SK-N-SH (cell line): ENCODE results near the gene BMP6.

Experiments
- EP300 ChIP-seq, 2 experiments: IDR thresholded peaks; 2 replicates each; pipeline versions ENCODE4 v1.4.0 to v1.6.1; 2012; ENCODE audit warnings: borderline replicate concordance in 1 of 2, low read depth in 1 of 2, low read length in 1 of 2
- MXI1 ChIP-seq: IDR thresholded peaks from 2 replicates; pipeline ENCODE4 v1.6.1; 2012; ENCODE audit warnings: mild to moderate bottlenecking, low read depth, low read length, improper control_type of control experiment
- TF ChIP-seq, protein P1 (sequence below): fragments of 200-600 bp; sonication (generic); IDR thresholded peaks from 2 replicates; pipeline ENCODE4 v1.6.1; 2017; ENCODE audit warnings: antibody characterized with exemption, mild to moderate bottlenecking, moderate library complexity

DNA sequence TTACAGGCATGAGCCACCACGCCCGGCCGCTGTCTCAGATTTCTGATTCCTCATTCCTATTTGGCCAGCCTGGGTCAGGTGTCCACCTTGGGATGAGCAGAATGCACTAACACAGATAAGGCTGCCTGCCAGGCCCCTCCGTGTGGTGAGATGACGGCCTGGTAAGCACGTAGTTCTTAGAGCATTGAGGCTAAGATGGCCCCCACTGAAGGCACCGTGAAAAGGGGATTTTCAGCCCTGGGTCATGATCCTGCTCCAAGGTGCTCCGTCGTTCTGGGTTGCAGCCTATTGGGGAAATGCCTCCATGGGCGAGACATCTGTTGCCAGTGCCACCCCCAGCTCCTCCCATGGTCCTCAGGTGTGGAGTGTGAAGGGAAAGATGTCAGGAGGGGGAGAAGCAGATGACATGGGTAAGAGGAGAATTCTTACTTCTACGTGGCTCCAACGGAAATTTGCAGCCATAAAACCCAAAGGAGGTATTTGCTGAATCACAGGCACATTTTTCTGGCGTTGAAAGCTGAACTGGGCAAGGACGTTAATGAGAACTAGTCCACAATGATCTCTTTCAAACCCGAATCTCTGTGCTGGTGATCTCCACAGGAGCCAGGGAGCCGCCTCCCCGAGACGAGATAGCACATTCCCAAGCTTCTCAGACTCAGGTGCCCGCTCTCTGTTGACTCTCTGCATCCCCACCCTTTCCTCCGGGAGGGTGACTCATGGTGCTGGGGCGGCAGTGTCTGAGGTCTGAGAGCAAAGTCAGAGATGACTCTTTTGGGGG, 34.0 kb upstream of the BMP6 start:
- TF ChIP-seq, protein P1, sequence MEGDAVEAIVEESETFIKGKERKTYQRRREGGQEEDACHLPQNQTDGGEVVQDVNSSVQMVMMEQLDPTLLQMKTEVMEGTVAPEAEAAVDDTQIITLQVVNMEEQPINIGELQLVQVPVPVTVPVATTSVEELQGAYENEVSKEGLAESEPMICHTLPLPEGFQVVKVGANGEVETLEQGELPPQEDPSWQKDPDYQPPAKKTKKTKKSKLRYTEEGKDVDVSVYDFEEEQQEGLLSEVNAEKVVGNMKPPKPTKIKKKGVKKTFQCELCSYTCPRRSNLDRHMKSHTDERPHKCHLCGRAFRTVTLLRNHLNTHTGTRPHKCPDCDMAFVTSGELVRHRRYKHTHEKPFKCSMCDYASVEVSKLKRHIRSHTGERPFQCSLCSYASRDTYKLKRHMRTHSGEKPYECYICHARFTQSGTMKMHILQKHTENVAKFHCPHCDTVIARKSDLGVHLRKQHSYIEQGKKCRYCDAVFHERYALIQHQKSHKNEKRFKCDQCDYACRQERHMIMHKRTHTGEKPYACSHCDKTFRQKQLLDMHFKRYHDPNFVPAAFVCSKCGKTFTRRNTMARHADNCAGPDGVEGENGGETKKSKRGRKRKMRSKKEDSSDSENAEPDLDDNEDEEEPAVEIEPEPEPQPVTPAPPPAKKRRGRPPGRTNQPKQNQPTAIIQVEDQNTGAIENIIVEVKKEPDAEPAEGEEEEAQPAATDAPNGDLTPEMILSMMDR = no peak
- TF ChIP-seq EP300 (IDR thresholded peaks at IDR 0.05; ENCODE audit: borderline replicate concordance in 1 of 2, low read depth in 1 of 2, low read length in 1 of 2) (no peak), MXI1 (no peak)
